ENCODE data around the gene LRRTM2. TPM values are rescaled to one million over a fixed set of nuclear protein-coding genes. Genes with fewer than 3 reads are reported as not detected.
"Not testable (repeated sequence)": the region's sequence is repeated elsewhere in the genome, so short reads cannot be mapped to it uniquely, and the experiment has no call there.

LRRTM2 gene
- total RNA-seq, 1 experiment from 2014 or later: 0.12 TPM

- no peak for DNase-seq (ENCODE audit: low read depth)
These were observed 35.0 kb downstream of the LRRTM2 start for GRCh38 chr5:138840103-138840502.

DNA sequence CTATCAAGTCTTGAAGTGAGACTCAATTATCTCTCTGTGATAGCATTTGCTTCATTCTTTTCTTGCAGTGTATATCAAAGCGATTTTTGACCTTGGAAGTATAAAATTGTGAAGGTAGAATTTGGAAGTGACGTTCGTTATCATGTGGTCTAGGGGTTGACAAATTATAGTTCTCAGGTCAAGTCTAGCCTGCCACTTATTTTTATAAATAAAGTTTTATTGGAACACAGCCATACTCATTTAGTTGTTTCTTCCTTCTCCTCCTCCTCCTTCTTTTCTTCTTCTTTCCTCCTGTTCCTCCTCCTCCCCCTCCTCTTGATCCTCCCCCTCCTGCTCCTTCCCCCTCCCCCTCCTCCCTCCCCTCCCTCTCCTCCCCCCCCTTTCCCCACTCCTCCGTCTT lies 38.0 kb downstream of the LRRTM2 start:
- no peak for DNase-seq (ENCODE audit: low read depth)

GRCh38 chr5:138834853-138835252 lies 40.3 kb downstream of the LRRTM2 start:
- DNase-seq (ENCODE audit: low read depth): not testable (repeated sequence)

DNA sequence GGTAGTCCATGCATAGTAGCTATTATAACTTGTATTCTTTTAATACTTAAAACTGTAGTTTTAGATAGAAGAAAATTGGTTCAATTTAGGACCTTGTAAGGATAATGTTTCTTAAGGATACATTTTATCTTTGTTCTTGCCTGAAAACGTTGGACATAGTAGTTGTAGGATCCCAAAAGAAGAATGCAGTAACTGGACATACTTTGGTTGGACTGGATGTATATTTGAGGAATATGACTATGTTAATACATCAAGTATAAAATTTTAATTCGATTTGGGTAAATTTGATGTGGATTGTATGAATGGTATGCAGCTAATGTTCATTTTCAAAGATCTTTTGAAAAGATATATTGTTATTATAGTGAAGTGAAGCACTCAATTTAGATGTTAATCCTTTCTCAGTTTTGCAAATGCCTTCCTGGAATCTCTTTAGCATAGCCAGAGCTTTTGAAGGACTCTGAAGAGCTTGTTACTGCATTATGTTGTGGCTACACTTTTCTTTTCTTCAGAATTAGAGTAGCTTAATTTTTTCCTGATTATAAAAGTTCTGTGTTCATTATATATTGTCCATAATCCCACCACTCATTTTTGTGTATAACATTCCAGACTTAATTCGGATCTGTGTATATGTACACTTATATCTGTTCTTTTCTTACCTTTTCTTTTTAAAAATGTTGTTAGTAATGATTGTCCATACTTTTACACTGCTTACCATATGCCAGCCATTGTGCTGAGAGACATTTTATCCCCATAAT lies 41.2 kb downstream of the LRRTM2 start:
- no peak for DNase-seq (ENCODE audit: low read depth)

- no peak for DNase-seq (ENCODE audit: low read depth)
These were observed 42.1 kb downstream of the LRRTM2 start for GRCh38 chr5:138833080-138833479.

GRCh38 chr5:138832218-138832617 lies 42.9 kb downstream of the LRRTM2 start:
- peak; percentile 29 for DNase-seq (ENCODE audit: low read depth)

- DNase-seq (ENCODE audit: low read depth): no peak
These were observed 43.4 kb downstream of the LRRTM2 start for GRCh38 chr5:138831703-138832102.

GRCh38 chr5:138829341-138829740 lies 45.8 kb downstream of the LRRTM2 start:
- no peak for DNase-seq (ENCODE audit: low read depth)

DNA sequence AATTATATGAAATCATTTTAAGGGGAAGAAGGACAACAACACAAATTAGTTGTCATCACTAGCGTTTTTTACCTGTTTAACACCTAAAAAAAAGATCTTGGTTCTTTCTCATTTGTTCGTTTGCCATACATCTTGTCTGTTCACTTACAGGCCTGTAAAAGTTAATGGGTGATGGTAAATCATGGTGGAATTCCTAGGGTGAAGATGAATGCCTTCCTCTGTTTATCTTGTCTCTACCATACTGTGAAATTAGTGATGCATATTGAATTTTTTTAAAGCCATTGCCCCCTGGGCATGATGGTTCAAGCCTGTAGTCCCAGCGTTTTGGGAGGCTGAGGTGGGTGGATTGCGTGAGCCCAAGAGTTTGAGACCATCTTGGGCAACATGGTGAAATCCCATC lies 46.6 kb downstream of the LRRTM2 start:
- DNase-seq (ENCODE audit: low read depth): no peak

- DNase-seq (ENCODE audit: low read depth): no peak
These were observed 49.9 kb downstream of the LRRTM2 start for GRCh38 chr5:138824924-138825863.

- DNase-seq (ENCODE audit: low read depth): no peak
These were observed 50.6 kb downstream of the LRRTM2 start for GRCh38 chr5:138824516-138824915.

DNA sequence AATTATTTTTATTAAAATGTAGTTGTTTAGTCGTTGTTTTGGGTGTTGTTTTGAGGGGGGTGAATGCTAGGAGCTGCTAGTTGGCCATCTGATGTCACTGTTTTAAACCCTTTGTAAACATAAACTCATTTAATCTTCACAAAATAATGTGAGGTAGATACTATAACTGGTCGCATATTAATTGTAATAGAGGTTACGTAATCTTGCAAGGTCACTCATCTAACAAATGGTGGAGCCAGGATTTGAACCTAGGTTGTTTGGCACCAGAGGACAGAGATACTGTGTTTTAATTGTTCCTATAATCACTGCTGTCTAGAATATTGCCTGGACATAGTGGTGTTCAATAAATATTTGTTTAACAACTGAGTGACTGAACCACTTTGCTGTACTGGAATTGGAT lies 54.4 kb downstream of the LRRTM2 start:
- DNase-seq (ENCODE audit: low read depth): no peak

DNA sequence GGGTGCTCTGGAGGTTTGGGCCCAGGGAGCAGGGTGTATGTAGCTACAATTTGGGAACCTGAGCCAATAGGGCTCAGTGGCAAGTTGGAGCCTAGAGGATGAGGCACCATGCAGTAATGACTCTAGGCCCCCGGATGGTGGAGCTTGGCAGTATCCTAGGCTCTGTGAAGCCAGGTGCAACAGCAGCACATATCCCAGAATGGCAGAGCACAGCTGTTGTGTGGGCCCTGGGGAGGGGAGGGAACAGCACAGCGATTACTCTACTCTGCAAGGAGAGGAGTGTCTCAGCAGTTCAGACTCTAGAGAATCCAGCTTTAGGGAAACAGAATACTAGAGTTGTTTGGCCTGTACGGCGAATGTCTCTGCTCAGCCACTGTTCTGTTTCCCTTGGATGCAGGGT lies 56.1 kb downstream of the LRRTM2 start:
- DNase-seq (ENCODE audit: low read depth): no peak

Other genes starting within 250 kb of the LRRTM2 start
- gene CTNNA1, start 121.9 kb downstream of the LRRTM2 start, total RNA-seq (2014; rRNA removed; shearing (Covaris generic)): 243 and 244 TPM in 2 replicates

Data from RPMI7951 (cell line).